Uterus (tissue), 4 donors: Measurements from ENCODE around the gene SYTL5. TPM values are rescaled to one million over a fixed set of nuclear protein-coding genes. Genes with fewer than 3 reads are reported as not detected.

Experiments used
- DNase-seq, 2 donors: peaks; one replicate each; pipeline ENCODE4 v3.0.0-alpha.2; 2019 to 2020
- H3K27ac ChIP-seq, 2 donors: fragments of 200-600 bp; sonication (generic); 1 replicate in 1 of 2; 2 replicates in 1 of 2; pipeline ENCODE4 v1.5.1; 2016 to 2018
- H3K27me3 ChIP-seq, 2 donors: fragments of 200-600 bp; sonication (generic); one replicate each; pipeline ENCODE4 v1.5.1; 2018 to 2019; ENCODE audit warnings: control low read depth in 1 of 2
- H3K36me3 ChIP-seq, 2 donors: fragments of 200-600 bp; sonication (generic); one replicate each; pipeline ENCODE4 v1.5.1; 2019; ENCODE audit warnings: control low read depth in 1 of 2
- H3K4me1 ChIP-seq, 2 donors: fragments of 200-600 bp; sonication (generic); one replicate each; pipeline ENCODE4 v1.5.1; 2018 to 2019; ENCODE audit warnings: control low read depth in 1 of 2
- H3K4me3 ChIP-seq, 2 donors: fragments of 200-600 bp; sonication (generic); 1 replicate in 1 of 2; 2 replicates in 1 of 2; pipeline ENCODE4 v1.5.1; 2018 to 2019; ENCODE audit warnings: mild to moderate bottlenecking in 1 of 2
- H3K9me3 ChIP-seq, 2 donors: fragments of 200-600 bp; sonication (generic); one replicate each; pipeline ENCODE4 v1.5.1; 2019; ENCODE audit warnings: control low read depth in 1 of 2
- CTCF ChIP-seq, 4 experiments: fragments of 200-600 bp in 2 of 4; fragments of 450-650 bp in 2 of 4; sonication (generic) in 2 of 4; IDR thresholded peaks; one replicate each; pipeline ENCODE4 v1.5.1; 2016 to 2019; ENCODE audit warnings: antibody characterized with exemption in 4 of 4, mild to moderate bottlenecking in 2 of 4, moderate library complexity in 1 of 4
- POLR2A ChIP-seq, 2 donors: fragments of 450-650 bp; IDR thresholded peaks; one replicate each; pipeline ENCODE4 v1.6.1; 2016; ENCODE audit warnings: antibody characterized with exemption in 2 of 2, mild to moderate bottlenecking in 1 of 2, moderate library complexity in 1 of 2
- intact Hi-C: fragments of 100-400 bp; cut with DNase I; formaldehyde crosslinking; loops from one replicate; pipeline ENCODE4 v1.15.1; 2023; ENCODE audit warnings: low total_unique reads
- total RNA-seq, 4 donors: library from RNA; depleted of rRNA in 3 of 4; stranded (reverse); fragments of >200 nt in 3 of 4; gene quantifications; one replicate each; pipeline versions ENCODE4 v1.1.0 to v1.2.4, GENCODE V29; 2014 to 2023
- donor health status: DM: yes; HTN: yes; CAD: no.

SYTL5 gene
- total RNA-seq, 4 donors from 2014 or later: under 0.01 to 3.1 (median 1.6) TPM

DNA sequence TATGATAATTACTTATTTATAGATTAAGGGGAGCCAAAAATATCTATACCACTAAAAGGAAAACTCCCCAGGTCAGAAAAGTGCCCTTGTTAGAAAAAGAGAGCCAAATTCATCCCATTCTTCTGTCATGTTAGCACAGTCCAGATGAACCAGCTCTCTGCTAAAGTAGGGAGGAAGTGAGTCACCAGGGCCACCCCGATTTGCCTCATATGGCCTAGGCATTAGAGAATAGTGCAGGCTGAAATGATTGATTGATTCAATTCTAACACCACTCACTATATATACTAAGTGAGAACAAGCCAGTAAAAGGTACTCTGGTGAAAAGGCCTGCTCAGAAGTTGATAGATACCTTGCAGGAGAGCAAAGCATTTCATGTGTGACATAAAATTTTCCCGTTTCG, 119.8 kb downstream of the SYTL5 start:
- DNase-seq: no peak
- intact Hi-C loops: no loop called here
- H3K4me1 ChIP-seq: no peaks in the 10 kb centered on the region
- no peak for TF ChIP-seq CTCF (IDR thresholded peaks at IDR 0.05)
- TF ChIP-seq POLR2A (IDR thresholded peaks at IDR 0.05): no peak
- H3K9me3 ChIP-seq: no peaks in the 10 kb centered on the region
- H3K27me3 ChIP-seq: no peaks in the 10 kb centered on the region
- no peak overlapping the region for H3K27ac ChIP-seq
- H3K36me3 ChIP-seq: no peaks in the 10 kb centered on the region
- no peak overlapping the region for H3K4me3 ChIP-seq

- no peak overlapping the region for H3K27ac ChIP-seq
- no peaks in the 10 kb centered on the region for H3K9me3 ChIP-seq
- no peak overlapping the region for H3K4me3 ChIP-seq
- H3K27me3 ChIP-seq: no peaks in the 10 kb centered on the region
- intact Hi-C loops: no loop called here
- H3K36me3 ChIP-seq: no peaks in the 10 kb centered on the region
- no peak for DNase-seq
- H3K4me1 ChIP-seq: no peaks in the 10 kb centered on the region
- no peak for TF ChIP-seq CTCF (IDR thresholded peaks at IDR 0.05)
Observed at GRCh38 chrX:38127961-38128360, 121.6 kb downstream of the SYTL5 start.

- no peak for DNase-seq
- Histone ChIP-seq H3K4me3 (no peak overlapping the region), H3K9me3 (no peaks in the 10 kb centered on the region), H3K36me3 (no peaks in the 10 kb centered on the region), H3K27ac (no peak overlapping the region), H3K4me1 (no peaks in the 10 kb centered on the region), H3K27me3 (no peaks in the 10 kb centered on the region)
- TF ChIP-seq CTCF (IDR thresholded peaks at IDR 0.05): no peak
- TF ChIP-seq POLR2A (IDR thresholded peaks at IDR 0.05): no peak
- intact Hi-C loops: no loop called here
Observed at GRCh38 chrX:38129366-38129765, 123.0 kb downstream of the SYTL5 start.

DNA sequence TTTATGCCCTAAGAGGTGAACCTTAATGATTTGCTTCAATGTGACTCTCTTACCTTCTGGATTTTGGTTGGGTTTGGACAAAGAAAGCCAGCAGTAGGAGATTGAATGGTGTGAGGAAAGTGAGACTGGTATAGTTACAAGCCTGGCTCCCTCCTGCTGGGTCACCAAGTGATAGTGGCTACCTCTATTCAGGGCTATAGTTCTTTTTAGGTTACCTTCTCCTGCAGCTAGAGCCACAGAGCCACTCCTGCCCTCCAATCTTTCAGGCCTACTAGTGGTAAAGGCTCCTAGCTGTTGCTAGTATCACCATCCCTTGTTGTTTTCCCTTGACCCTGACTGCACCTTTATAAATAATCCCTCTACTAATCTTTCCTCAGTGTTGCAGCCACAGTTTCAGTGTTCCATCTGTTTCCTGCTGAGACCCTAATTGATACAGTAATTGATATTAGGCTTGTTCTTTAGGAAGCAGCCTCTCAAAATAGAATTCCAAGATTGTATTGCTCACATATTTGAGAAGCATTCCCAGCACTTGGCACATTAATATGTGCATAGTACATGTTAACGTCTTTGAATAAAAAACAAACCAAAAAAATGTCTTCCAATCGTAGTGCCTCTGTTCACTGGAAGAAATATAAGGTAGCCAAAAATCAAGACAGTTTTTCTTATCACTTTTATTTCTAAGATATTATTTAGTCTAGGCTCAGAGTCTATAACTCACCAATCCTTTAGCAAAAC, 132.0 kb downstream of the SYTL5 start:
- H3K9me3 ChIP-seq: no peaks in the 10 kb centered on the region
- H3K36me3 ChIP-seq: no peaks in the 10 kb centered on the region
- no peaks in the 10 kb centered on the region for H3K4me1 ChIP-seq
- H3K27ac ChIP-seq: no peak overlapping the region
- TF ChIP-seq CTCF (IDR thresholded peaks at IDR 0.05) (no peak), POLR2A (IDR thresholded peaks at IDR 0.05) (no peak)
- intact Hi-C loops: no loop called here
- no peak for DNase-seq
- no peak overlapping the region for H3K4me3 ChIP-seq
- H3K27me3 ChIP-seq: no peaks in the 10 kb centered on the region

DNA sequence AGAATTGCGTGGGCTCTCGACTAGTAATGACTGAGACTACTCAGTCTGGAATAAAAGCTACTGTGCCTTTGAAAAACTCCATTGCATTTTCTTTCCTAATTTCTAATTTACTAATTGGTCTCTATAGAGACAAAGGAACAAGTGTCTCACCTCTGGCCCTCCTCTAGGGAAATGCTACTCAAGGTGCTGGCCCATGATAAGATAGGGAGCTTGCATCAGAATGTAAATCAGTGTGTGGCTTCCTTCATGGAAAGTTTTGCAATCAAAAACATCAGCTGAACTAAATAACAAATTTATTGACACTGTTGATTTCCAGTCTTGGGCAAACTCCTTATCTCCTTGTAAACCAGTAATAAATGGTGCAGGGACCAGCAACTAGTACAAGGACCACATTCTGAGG, 132.5 kb downstream of the SYTL5 start:
- no peak overlapping the region for H3K4me3 ChIP-seq
- H3K36me3 ChIP-seq: no peaks in the 10 kb centered on the region
- H3K27ac ChIP-seq: no peak overlapping the region
- no peak for DNase-seq
- intact Hi-C loops: no loop called here
- H3K9me3 ChIP-seq: no peaks in the 10 kb centered on the region
- H3K4me1 ChIP-seq: no peaks in the 10 kb centered on the region
- TF ChIP-seq CTCF (IDR thresholded peaks at IDR 0.05) (no peak), POLR2A (IDR thresholded peaks at IDR 0.05) (no peak)
- H3K27me3 ChIP-seq: no peaks in the 10 kb centered on the region
